ENCODE results near the gene CCDC33. TPM values are rescaled to one million over a fixed set of nuclear protein-coding genes. Genes with fewer than 3 reads are reported as not detected.

The CCDC33 gene
- total RNA-seq, 1 donor from 2014 or later = 0.41 TPM

GRCh38 chr15:74311734-74312444 is 75.8 kb downstream of the CCDC33 start:
- H3K4me3 Mint-ChIP-seq (ENCODE audit: unreplicated experiment) = no peak overlapping the region
- H2AFZ ChIP-seq (ENCODE audit: low read depth, low read length) = no peak overlapping the region
- H3K27ac Mint-ChIP-seq (ENCODE audit: unreplicated experiment) = peak overlapping the region; percentile 28
- H3K27ac ChIP-seq (ENCODE audit: low read depth, low read length) = no peak overlapping the region
- H3K9ac ChIP-seq (ENCODE audit: low read length) = no peak overlapping the region
- H3K4me3 ChIP-seq (ENCODE audit: insufficient read depth, low read depth, low read length) = no peak overlapping the region
- H3K36me3 ChIP-seq (ENCODE audit: insufficient read depth, low read length) = no peaks in the 10 kb centered on the region
- TF ChIP-seq CTCF (IDR thresholded peaks at IDR 0.05; ENCODE audit: insufficient read depth, low read depth, low read length) (peak; percentile 66), EZH2 (IDR thresholded peaks at IDR 0.05; ENCODE audit: insufficient read depth, low read length) (no peak)
- no peaks in the 10 kb centered on the region for H4K20me1 ChIP-seq (ENCODE audit: insufficient read depth, low read length)
- no peaks in the 10 kb centered on the region for H3K27me3 ChIP-seq (ENCODE audit: insufficient read depth, low read length)
- H3K9me3 ChIP-seq (ENCODE audit: insufficient read depth, low read depth, low read length) = no peaks in the 10 kb centered on the region
- H3K4me2 ChIP-seq (ENCODE audit: low read length) = no peak overlapping the region
- no peaks in the 10 kb centered on the region for H3K79me2 ChIP-seq (ENCODE audit: insufficient read depth, low read length)
- H3K36me3 Mint-ChIP-seq (ENCODE audit: low read depth, unreplicated experiment) = no peaks in the 10 kb centered on the region
- no peaks in the 10 kb centered on the region for H3K9me3 Mint-ChIP-seq (ENCODE audit: unreplicated experiment)
- peak; percentile 43 for FAIRE-seq
- peaks cover 39% of the 10 kb centered on the region for H3K27me3 Mint-ChIP-seq (ENCODE audit: low read depth, unreplicated experiment)
- H3K4me1 ChIP-seq (ENCODE audit: insufficient read depth, low read length) = peaks cover 30% of the 10 kb centered on the region
- no peak for DNase-seq (ENCODE audit: low read depth)
- H3K4me1 Mint-ChIP-seq (ENCODE audit: low read depth, unreplicated experiment) = peaks cover 17% of the 10 kb centered on the region

- peaks cover 20% of the 10 kb centered on the region for H3K4me1 Mint-ChIP-seq (ENCODE audit: low read depth, unreplicated experiment)
- H3K36me3 Mint-ChIP-seq (ENCODE audit: low read depth, unreplicated experiment) = no peaks in the 10 kb centered on the region
- Histone ChIP-seq H3K27ac (ENCODE audit: low read depth, low read length) (no peak overlapping the region), H3K9me3 (ENCODE audit: insufficient read depth, low read depth, low read length) (no peaks in the 10 kb centered on the region), H3K4me2 (ENCODE audit: low read length) (no peak overlapping the region), H2AFZ (ENCODE audit: low read depth, low read length) (no peak overlapping the region), H4K20me1 (ENCODE audit: insufficient read depth, low read length) (no peaks in the 10 kb centered on the region), H3K27me3 (ENCODE audit: insufficient read depth, low read length) (no peaks in the 10 kb centered on the region), H3K79me2 (ENCODE audit: insufficient read depth, low read length) (no peaks in the 10 kb centered on the region), H3K4me3 (ENCODE audit: insufficient read depth, low read depth, low read length) (no peak overlapping the region), H3K9ac (ENCODE audit: low read length) (no peak overlapping the region), H3K4me1 (ENCODE audit: insufficient read depth, low read length) (peaks cover 31% of the 10 kb centered on the region), H3K36me3 (ENCODE audit: insufficient read depth, low read length) (no peaks in the 10 kb centered on the region)
- H3K27me3 Mint-ChIP-seq (ENCODE audit: low read depth, unreplicated experiment) = peaks cover 39% of the 10 kb centered on the region
- TF ChIP-seq EZH2 (IDR thresholded peaks at IDR 0.05; ENCODE audit: insufficient read depth, low read length) (no peak), CTCF (IDR thresholded peaks at IDR 0.05; ENCODE audit: insufficient read depth, low read depth, low read length) (no peak)
- FAIRE-seq (no peak), DNase-seq (ENCODE audit: low read depth) (no peak)
- H3K27ac Mint-ChIP-seq (ENCODE audit: unreplicated experiment) = no peak overlapping the region
- H3K4me3 Mint-ChIP-seq (ENCODE audit: unreplicated experiment) = no peak overlapping the region
- H3K9me3 Mint-ChIP-seq (ENCODE audit: unreplicated experiment) = no peaks in the 10 kb centered on the region
Measured at GRCh38 chr15:74312445-74313007, 76.4 kb downstream of the CCDC33 start.

GRCh38 chr15:74313889-74314288 is 77.8 kb downstream of the CCDC33 start:
- Histone ChIP-seq H3K27ac (ENCODE audit: low read depth, low read length) (no peak overlapping the region), H3K4me2 (ENCODE audit: low read length) (no peak overlapping the region)

More at GRCh38 chr15:74313889-74314288, 77.8 kb downstream of the CCDC33 start:
- DNase-seq (ENCODE audit: low read depth) (no peak), FAIRE-seq (no peak)
- Mint-ChIP-seq H3K27me3 (ENCODE audit: low read depth, unreplicated experiment) (peaks cover 35% of the 10 kb centered on the region), H3K9me3 (ENCODE audit: unreplicated experiment) (no peaks in the 10 kb centered on the region), H3K4me3 (ENCODE audit: unreplicated experiment) (peak overlapping the region; percentile 54), H3K27ac (ENCODE audit: unreplicated experiment) (no peak overlapping the region), H3K36me3 (ENCODE audit: low read depth, unreplicated experiment) (no peaks in the 10 kb centered on the region), H3K4me1 (ENCODE audit: low read depth, unreplicated experiment) (peaks cover 21% of the 10 kb centered on the region)
- TF ChIP-seq CTCF (IDR thresholded peaks at IDR 0.05; ENCODE audit: insufficient read depth, low read depth, low read length) = no peak
- no peak for TF ChIP-seq EZH2 (IDR thresholded peaks at IDR 0.05; ENCODE audit: insufficient read depth, low read length)
- no peaks in the 10 kb centered on the region for H3K79me2 ChIP-seq (ENCODE audit: insufficient read depth, low read length)
- H3K4me1 ChIP-seq (ENCODE audit: insufficient read depth, low read length) = peaks cover 45% of the 10 kb centered on the region
- H4K20me1 ChIP-seq (ENCODE audit: insufficient read depth, low read length) = no peaks in the 10 kb centered on the region
- no peaks in the 10 kb centered on the region for H3K9me3 ChIP-seq (ENCODE audit: insufficient read depth, low read depth, low read length)
- no peaks in the 10 kb centered on the region for H3K27me3 ChIP-seq (ENCODE audit: insufficient read depth, low read length)
- no peaks in the 10 kb centered on the region for H3K36me3 ChIP-seq (ENCODE audit: insufficient read depth, low read length)
- H2AFZ ChIP-seq (ENCODE audit: low read depth, low read length) = no peak overlapping the region
- H3K4me3 ChIP-seq (ENCODE audit: insufficient read depth, low read depth, low read length) = no peak overlapping the region
- H3K9ac ChIP-seq (ENCODE audit: low read length) = no peak overlapping the region
